ENCODE results near the gene MYOM1.
"Not testable (repeated sequence)": the region's sequence is repeated elsewhere in the genome, so short reads cannot be mapped to it uniquely, and the experiment has no call there.

Gene MYOM1

GRCh38 chr18:3225588-3225987, 5.8 kb upstream of the MYOM1 start:
- DNase-seq (ENCODE audit: low spot score) = no peak
- no peak for TF ChIP-seq CTCF (IDR thresholded peaks at IDR 0.05; ENCODE audit: extremely low read depth, missing control alignments)

- no peak for TF ChIP-seq CTCF (IDR thresholded peaks at IDR 0.05; ENCODE audit: extremely low read depth, missing control alignments)
- no peak for DNase-seq (ENCODE audit: low spot score)
Observed at GRCh38 chr18:3224223-3224622, 4.5 kb upstream of the MYOM1 start.

GRCh38 chr18:3223356-3223755, 3.6 kb upstream of the MYOM1 start:
- no peak for DNase-seq (ENCODE audit: low spot score)
- no peak for TF ChIP-seq CTCF (IDR thresholded peaks at IDR 0.05; ENCODE audit: extremely low read depth, missing control alignments)

GRCh38 chr18:3221496-3221895, 1.7 kb upstream of the MYOM1 start:
- no peak for DNase-seq (ENCODE audit: low spot score)
- no peak for TF ChIP-seq CTCF (IDR thresholded peaks at IDR 0.05; ENCODE audit: extremely low read depth, missing control alignments)

GRCh38 chr18:3220868-3221267, 1.1 kb upstream of the MYOM1 start:
- not testable (repeated sequence) for DNase-seq (ENCODE audit: low spot score)

GRCh38 chr18:3219241-3219630, 532 bp downstream of the MYOM1 start:
- no peak for TF ChIP-seq CTCF (IDR thresholded peaks at IDR 0.05; ENCODE audit: extremely low read depth, missing control alignments)
- DNase-seq (ENCODE audit: low spot score) = no peak

GRCh38 chr18:3218819-3219218, 949 bp downstream of the MYOM1 start:
- DNase-seq (ENCODE audit: low spot score) = no peak
- no peak for TF ChIP-seq CTCF (IDR thresholded peaks at IDR 0.05; ENCODE audit: extremely low read depth, missing control alignments)

- no peak for TF ChIP-seq CTCF (IDR thresholded peaks at IDR 0.05; ENCODE audit: extremely low read depth, missing control alignments)
- DNase-seq (ENCODE audit: low spot score) = no peak
Observed at GRCh38 chr18:3217948-3218647, 1.7 kb downstream of the MYOM1 start.
